Measurements from ENCODE around the gene VGLL1.

The VGLL1 gene

DNA sequence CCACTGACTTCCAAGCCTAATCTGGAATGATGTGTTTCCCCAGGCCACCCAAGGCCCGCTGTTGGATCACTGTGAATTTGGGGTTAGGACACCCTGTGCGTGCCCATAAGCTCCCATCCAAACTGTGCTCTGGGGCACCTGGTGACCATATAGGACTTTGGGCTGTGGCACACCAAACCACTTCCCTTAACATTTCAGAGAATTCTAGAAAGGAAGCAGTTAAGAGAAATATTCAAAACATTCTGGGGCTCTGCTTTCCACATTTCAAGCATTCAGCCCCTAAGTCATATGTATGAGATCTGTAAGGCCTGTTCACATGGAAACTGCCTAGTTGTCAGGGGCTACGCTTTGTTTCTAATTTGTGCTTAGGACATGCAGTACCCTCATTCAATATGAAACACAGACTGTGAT is 14.4 kb downstream of the VGLL1 start:
- Histone ChIP-seq H3K27me3 (ENCODE audit: insufficient read depth, poor library complexity, severe bottlenecking) (no peaks in the 10 kb centered on the region), H3K27ac (replicated peaks) (no peak overlapping the region), H3K4me3 (replicated peaks; ENCODE audit: insufficient read depth, low read length) (no peak overlapping the region)
- DNase-seq (ENCODE audit: low read depth in 1 of 2, low spot score in 1 of 2) = no peak
- TF ChIP-seq POLR2AphosphoS5 (IDR thresholded peaks at IDR 0.05; ENCODE audit: low read depth) (no peak), GABPA (IDR thresholded peaks at IDR 0.05; ENCODE audit: low read depth) (no peak), SPI1 (IDR thresholded peaks at IDR 0.05; ENCODE audit: borderline replicate concordance, low read depth) (no peak)
- TF ChIP-seq, protein P1, sequence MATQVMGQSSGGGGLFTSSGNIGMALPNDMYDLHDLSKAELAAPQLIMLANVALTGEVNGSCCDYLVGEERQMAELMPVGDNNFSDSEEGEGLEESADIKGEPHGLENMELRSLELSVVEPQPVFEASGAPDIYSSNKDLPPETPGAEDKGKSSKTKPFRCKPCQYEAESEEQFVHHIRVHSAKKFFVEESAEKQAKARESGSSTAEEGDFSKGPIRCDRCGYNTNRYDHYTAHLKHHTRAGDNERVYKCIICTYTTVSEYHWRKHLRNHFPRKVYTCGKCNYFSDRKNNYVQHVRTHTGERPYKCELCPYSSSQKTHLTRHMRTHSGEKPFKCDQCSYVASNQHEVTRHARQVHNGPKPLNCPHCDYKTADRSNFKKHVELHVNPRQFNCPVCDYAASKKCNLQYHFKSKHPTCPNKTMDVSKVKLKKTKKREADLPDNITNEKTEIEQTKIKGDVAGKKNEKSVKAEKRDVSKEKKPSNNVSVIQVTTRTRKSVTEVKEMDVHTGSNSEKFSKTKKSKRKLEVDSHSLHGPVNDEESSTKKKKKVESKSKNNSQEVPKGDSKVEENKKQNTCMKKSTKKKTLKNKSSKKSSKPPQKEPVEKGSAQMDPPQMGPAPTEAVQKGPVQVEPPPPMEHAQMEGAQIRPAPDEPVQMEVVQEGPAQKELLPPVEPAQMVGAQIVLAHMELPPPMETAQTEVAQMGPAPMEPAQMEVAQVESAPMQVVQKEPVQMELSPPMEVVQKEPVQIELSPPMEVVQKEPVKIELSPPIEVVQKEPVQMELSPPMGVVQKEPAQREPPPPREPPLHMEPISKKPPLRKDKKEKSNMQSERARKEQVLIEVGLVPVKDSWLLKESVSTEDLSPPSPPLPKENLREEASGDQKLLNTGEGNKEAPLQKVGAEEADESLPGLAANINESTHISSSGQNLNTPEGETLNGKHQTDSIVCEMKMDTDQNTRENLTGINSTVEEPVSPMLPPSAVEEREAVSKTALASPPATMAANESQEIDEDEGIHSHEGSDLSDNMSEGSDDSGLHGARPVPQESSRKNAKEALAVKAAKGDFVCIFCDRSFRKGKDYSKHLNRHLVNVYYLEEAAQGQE (IDR thresholded peaks at IDR 0.05; ENCODE audit: insufficient replicate concordance, low read depth) = no peak
- TF ChIP-seq, protein P2, sequence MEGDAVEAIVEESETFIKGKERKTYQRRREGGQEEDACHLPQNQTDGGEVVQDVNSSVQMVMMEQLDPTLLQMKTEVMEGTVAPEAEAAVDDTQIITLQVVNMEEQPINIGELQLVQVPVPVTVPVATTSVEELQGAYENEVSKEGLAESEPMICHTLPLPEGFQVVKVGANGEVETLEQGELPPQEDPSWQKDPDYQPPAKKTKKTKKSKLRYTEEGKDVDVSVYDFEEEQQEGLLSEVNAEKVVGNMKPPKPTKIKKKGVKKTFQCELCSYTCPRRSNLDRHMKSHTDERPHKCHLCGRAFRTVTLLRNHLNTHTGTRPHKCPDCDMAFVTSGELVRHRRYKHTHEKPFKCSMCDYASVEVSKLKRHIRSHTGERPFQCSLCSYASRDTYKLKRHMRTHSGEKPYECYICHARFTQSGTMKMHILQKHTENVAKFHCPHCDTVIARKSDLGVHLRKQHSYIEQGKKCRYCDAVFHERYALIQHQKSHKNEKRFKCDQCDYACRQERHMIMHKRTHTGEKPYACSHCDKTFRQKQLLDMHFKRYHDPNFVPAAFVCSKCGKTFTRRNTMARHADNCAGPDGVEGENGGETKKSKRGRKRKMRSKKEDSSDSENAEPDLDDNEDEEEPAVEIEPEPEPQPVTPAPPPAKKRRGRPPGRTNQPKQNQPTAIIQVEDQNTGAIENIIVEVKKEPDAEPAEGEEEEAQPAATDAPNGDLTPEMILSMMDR (IDR thresholded peaks at IDR 0.05; ENCODE audit: insufficient read depth, low read length) = no peak

DNA sequence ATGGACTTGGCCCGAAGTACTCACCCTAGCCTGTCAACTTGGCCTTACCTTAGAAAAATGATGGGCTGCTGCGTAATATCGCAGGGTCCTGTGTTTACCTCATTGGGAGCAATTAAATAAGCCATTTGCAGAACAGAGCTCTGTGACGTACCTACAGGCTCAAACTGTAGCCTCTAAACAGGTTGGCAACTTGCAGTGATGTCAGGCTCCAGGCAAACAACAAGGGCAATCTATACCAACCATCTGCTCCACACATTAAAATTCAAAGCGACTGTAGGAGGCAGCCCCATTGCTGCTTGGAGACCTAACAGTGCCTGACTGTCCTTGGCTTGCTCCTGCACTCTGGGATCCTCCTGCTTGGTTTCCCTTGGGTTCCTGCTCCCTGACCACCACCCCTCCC is 17.2 kb downstream of the VGLL1 start:
- TF ChIP-seq SPI1 (IDR thresholded peaks at IDR 0.05; ENCODE audit: borderline replicate concordance, low read depth) (no peak), POLR2AphosphoS5 (IDR thresholded peaks at IDR 0.05; ENCODE audit: low read depth) (no peak), GABPA (IDR thresholded peaks at IDR 0.05; ENCODE audit: low read depth) (no peak)
- TF ChIP-seq, protein P1 (IDR thresholded peaks at IDR 0.05; ENCODE audit: insufficient replicate concordance, low read depth) = no peak
- TF ChIP-seq, protein P2 (IDR thresholded peaks at IDR 0.05; ENCODE audit: insufficient read depth, low read length) = no peak
- Histone ChIP-seq H3K27me3 (ENCODE audit: insufficient read depth, poor library complexity, severe bottlenecking) (no peaks in the 10 kb centered on the region), H3K4me3 (replicated peaks; ENCODE audit: insufficient read depth, low read length) (no peak overlapping the region), H3K27ac (replicated peaks) (no peak overlapping the region)
- no peak for DNase-seq (ENCODE audit: low read depth in 1 of 2, low spot score in 1 of 2)

DNA sequence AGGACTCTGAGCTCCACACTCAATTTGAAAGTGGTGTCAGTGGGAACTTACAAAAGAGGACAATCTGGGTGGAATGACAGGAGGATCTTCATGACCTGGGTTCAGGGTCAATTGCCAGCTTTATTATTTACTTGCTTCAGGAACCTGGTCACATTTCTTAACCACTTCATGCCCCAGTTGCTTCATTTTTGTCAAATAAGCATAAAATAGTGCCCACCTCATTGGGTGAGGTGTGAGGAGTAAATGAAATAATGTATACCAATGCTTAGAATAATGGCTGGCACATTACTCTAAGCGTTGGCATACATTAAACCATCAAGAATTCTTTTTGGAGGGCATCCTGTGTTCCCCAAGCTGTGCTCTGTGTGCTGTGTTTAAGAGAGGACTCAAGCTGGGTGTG is 19.4 kb downstream of the VGLL1 start:
- TF ChIP-seq, protein P1 (IDR thresholded peaks at IDR 0.05; ENCODE audit: insufficient replicate concordance, low read depth) = no peak
- TF ChIP-seq, protein P2 (IDR thresholded peaks at IDR 0.05; ENCODE audit: insufficient read depth, low read length) = no peak
- TF ChIP-seq POLR2AphosphoS5 (IDR thresholded peaks at IDR 0.05; ENCODE audit: low read depth) (no peak), SPI1 (IDR thresholded peaks at IDR 0.05; ENCODE audit: borderline replicate concordance, low read depth) (no peak), GABPA (IDR thresholded peaks at IDR 0.05; ENCODE audit: low read depth) (no peak)
- no peak overlapping the region for H3K27ac ChIP-seq (replicated peaks)
- no peak for DNase-seq (ENCODE audit: low read depth in 1 of 2, low spot score in 1 of 2)
- H3K27me3 ChIP-seq (ENCODE audit: insufficient read depth, poor library complexity, severe bottlenecking) = no peaks in the 10 kb centered on the region
- no peak overlapping the region for H3K4me3 ChIP-seq (replicated peaks; ENCODE audit: insufficient read depth, low read length)
